ENCODE data around the gene CHD1.

Gene CHD1

GRCh38 chr5:98807806-98808205 is 121.0 kb downstream of the CHD1 start:
- Histone ChIP-seq H3K4me3 (ENCODE audit: low read length) (no peak overlapping the region), H4K20me1 (ENCODE audit: control insufficient read depth, insufficient read depth, low read depth, low read length) (no peaks in the 10 kb centered on the region), H3F3A (ENCODE audit: control insufficient read depth, insufficient read depth) (no peaks in the 10 kb centered on the region), H3K27ac (ENCODE audit: low read depth, low read length) (no peak overlapping the region), H3K27me3 (ENCODE audit: control insufficient read depth, low read length) (no peaks in the 10 kb centered on the region), H3K9me2 (replicated peaks; ENCODE audit: control insufficient read depth, low read length) (no peaks in the 10 kb centered on the region), H3K4me2 (ENCODE audit: low read length) (no peak overlapping the region), H3K79me2 (ENCODE audit: control insufficient read depth, low read length) (no peaks in the 10 kb centered on the region), H3K4me1 (ENCODE audit: control insufficient read depth, low read length) (no peaks in the 10 kb centered on the region), H3K36me3 (ENCODE audit: control insufficient read depth, low read length) (no peaks in the 10 kb centered on the region), H3K9me3 (ENCODE audit: control insufficient read depth, insufficient read depth, low read length) (0 out of 2 replicates have a peak, but pooled peaks cover 7% of the 10 kb centered on the region)
- TF ChIP-seq EZH2phosphoT487 (IDR thresholded peaks at IDR 0.05; ENCODE audit: borderline replicate concordance, low read length) (no peak), CTCF (IDR thresholded peaks at IDR 0.05; ENCODE audit: low read depth, low read length, poor library complexity, severe bottlenecking) (no peak)

- H3K4me1 ChIP-seq (ENCODE audit: control insufficient read depth, low read length) = no peaks in the 10 kb centered on the region
- no peaks in the 10 kb centered on the region for H3K36me3 ChIP-seq (ENCODE audit: control insufficient read depth, low read length)
- no peak overlapping the region for H3K4me2 ChIP-seq (ENCODE audit: low read length)
- H3K4me3 ChIP-seq (ENCODE audit: low read length) = no peak overlapping the region
- no peaks in the 10 kb centered on the region for H4K20me1 ChIP-seq (ENCODE audit: control insufficient read depth, insufficient read depth, low read depth, low read length)
- 0 out of 2 replicates have a peak, but pooled peaks cover 7% of the 10 kb centered on the region for H3K9me3 ChIP-seq (ENCODE audit: control insufficient read depth, insufficient read depth, low read length)
- TF ChIP-seq CTCF (IDR thresholded peaks at IDR 0.05; ENCODE audit: low read depth, low read length, poor library complexity, severe bottlenecking) = no peak
- no peak for TF ChIP-seq EZH2phosphoT487 (IDR thresholded peaks at IDR 0.05; ENCODE audit: borderline replicate concordance, low read length)
- no peaks in the 10 kb centered on the region for H3K27me3 ChIP-seq (ENCODE audit: control insufficient read depth, low read length)
- H3F3A ChIP-seq (ENCODE audit: control insufficient read depth, insufficient read depth) = no peaks in the 10 kb centered on the region
- no peaks in the 10 kb centered on the region for H3K79me2 ChIP-seq (ENCODE audit: control insufficient read depth, low read length)
- H3K9me2 ChIP-seq (replicated peaks; ENCODE audit: control insufficient read depth, low read length) = no peaks in the 10 kb centered on the region
- H3K27ac ChIP-seq (ENCODE audit: low read depth, low read length) = no peak overlapping the region
These were observed 123.7 kb downstream of the CHD1 start for GRCh38 chr5:98805070-98805469.

GRCh38 chr5:98804066-98804465 is 124.7 kb downstream of the CHD1 start:
- Histone ChIP-seq H3F3A (ENCODE audit: control insufficient read depth, insufficient read depth) (no peaks in the 10 kb centered on the region), H3K4me3 (ENCODE audit: low read length) (no peak overlapping the region), H3K27me3 (ENCODE audit: control insufficient read depth, low read length) (no peaks in the 10 kb centered on the region), H3K9me2 (replicated peaks; ENCODE audit: control insufficient read depth, low read length) (no peaks in the 10 kb centered on the region), H3K27ac (ENCODE audit: low read depth, low read length) (no peak overlapping the region), H3K4me1 (ENCODE audit: control insufficient read depth, low read length) (no peaks in the 10 kb centered on the region), H4K20me1 (ENCODE audit: control insufficient read depth, insufficient read depth, low read depth, low read length) (no peaks in the 10 kb centered on the region), H3K9me3 (ENCODE audit: control insufficient read depth, insufficient read depth, low read length) (0 out of 2 replicates have a peak, but pooled peaks cover 7% of the 10 kb centered on the region), H3K4me2 (ENCODE audit: low read length) (no peak overlapping the region), H3K36me3 (ENCODE audit: control insufficient read depth, low read length) (no peaks in the 10 kb centered on the region), H3K79me2 (ENCODE audit: control insufficient read depth, low read length) (no peaks in the 10 kb centered on the region)
- TF ChIP-seq EZH2phosphoT487 (IDR thresholded peaks at IDR 0.05; ENCODE audit: borderline replicate concordance, low read length) (no peak), CTCF (IDR thresholded peaks at IDR 0.05; ENCODE audit: low read depth, low read length, poor library complexity, severe bottlenecking) (no peak)
